Lung (tissue), 12 donors: ENCODE data around the gene DBX2. TPM values are rescaled to one million over a fixed set of nuclear protein-coding genes. Genes with fewer than 3 reads are reported as not detected.

ENCODE experiments used
- ATAC-seq: fragments of 200-7000 bp; cut with Tn5 transposase; one replicate; pipeline ENCODE4 v1.9.1; 2020; ENCODE audit warnings: moderate number of reproducible peaks; ENCODE audit not compliant: insufficient read depth, low FRiP score
- DNase-seq, 3 donors: peaks; one replicate each; pipeline ENCODE4 v3.0.0-alpha.2; 2013 to 2017
- H3K27ac ChIP-seq, 2 donors: one replicate each; pipeline ENCODE4 v1.5.1; 2013; ENCODE audit warnings: mild to moderate bottlenecking in 2 of 2, moderate library complexity in 2 of 2, control low read depth in 1 of 2, inconsistent platforms in 1 of 2, low read depth in 1 of 2, low read length in 1 of 2
- H3K27me3 ChIP-seq, 3 donors: one replicate each; pipeline ENCODE4 v1.5.1; 2013; ENCODE audit warnings: low read length in 2 of 3; ENCODE audit not compliant: control insufficient read depth in 3 of 3, insufficient read depth in 3 of 3
- H3K36me3 ChIP-seq, 4 donors: one replicate each; pipeline ENCODE4 v1.5.1; 2013; ENCODE audit warnings: low read length in 4 of 4, mild to moderate bottlenecking in 1 of 4, moderate library complexity in 1 of 4; ENCODE audit not compliant: control insufficient read depth in 4 of 4, insufficient read depth in 4 of 4
- H3K4me1 ChIP-seq, 5 donors: one replicate each; pipeline ENCODE4 v1.5.1; 2013; ENCODE audit warnings: low read length in 5 of 5, mild to moderate bottlenecking in 2 of 5, moderate library complexity in 1 of 5; ENCODE audit not compliant: control insufficient read depth in 5 of 5, insufficient read depth in 5 of 5
- H3K4me3 ChIP-seq: one replicate; pipeline ENCODE4 v1.5.1; 2013; ENCODE audit warnings: mild to moderate bottlenecking, control low read depth, moderate library complexity
- H3K9ac ChIP-seq, 2 donors: one replicate each; pipeline ENCODE4 v1.5.1; 2013; ENCODE audit warnings: low read length in 2 of 2, control low read depth in 1 of 2; ENCODE audit not compliant: insufficient read depth in 1 of 2
- H3K9me3 ChIP-seq, 4 donors: one replicate each; pipeline ENCODE4 v1.5.1; 2013; ENCODE audit warnings: low read length in 3 of 4, mild to moderate bottlenecking in 1 of 4, moderate library complexity in 1 of 4; ENCODE audit not compliant: control insufficient read depth in 4 of 4, insufficient read depth in 3 of 4
- WGBS, 2 donors: extraction: QIAGEN DNeasy Blood & Tissue Kit; methylation state at CpG; one replicate each; pipeline ENCODE4 v1.1.7; 2013; 5-methylcytosine and 5-hydroxymethylcytosine counted together
- polyA plus RNA-seq, 2 donors: library from polyadenylated mRNA; stranded (reverse); fragments of 200-250 nt; gene quantifications; one replicate each; pipeline ENCODE4 v1.2.1, GENCODE V29; 2013
- total RNA-seq, 2 donors: library from RNA; depleted of rRNA in 1 of 2; stranded (reverse); fragments of >200 nt in 1 of 2; gene quantifications; one replicate each; pipeline ENCODE4 v1.2.1, GENCODE V29; 2014 to 2021
- TF ChIP-seq, protein P1 (sequence below): IDR thresholded peaks from 2 replicates; pipeline ENCODE4 v1.5.1; 2012; ENCODE audit warnings: mild to moderate bottlenecking; ENCODE audit errors: control extremely low read depth, extremely low read depth
- donor health status: control.
- donor health status: control.
- donor health status: Bipolar disorder and iron deficiency.
- donor health status: healthy.
- donor health status: DM: yes; HTN: yes; CAD: no.

The DBX2 gene
- total and polyA plus RNA-seq, 4 donors: 0.01 TPM; not detected in 3

DNA sequence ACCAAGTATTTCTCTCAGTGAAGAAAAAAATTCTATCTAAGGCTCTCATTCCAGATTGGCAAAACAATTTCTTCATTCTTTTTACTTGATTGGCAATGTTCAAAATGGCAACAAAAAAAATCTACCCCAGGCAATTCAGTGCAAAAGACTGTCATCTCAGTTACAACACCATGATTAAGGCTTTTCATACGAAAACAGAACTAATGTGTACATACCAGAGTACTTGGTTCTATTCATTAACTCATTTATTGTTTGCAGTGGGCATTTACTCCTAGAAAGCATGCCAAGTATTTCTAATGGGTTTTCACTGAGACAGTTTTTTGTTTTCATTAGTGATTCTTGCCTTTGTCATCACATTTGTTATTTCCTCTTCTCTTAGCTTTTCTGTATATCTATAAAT lies 33.0 kb downstream of the DBX2 start:
- 37 to 68% methylated on average over 1 of the region's 1 CpG for WGBS, 2 donors
- ATAC-seq (no peak), DNase-seq (peak in 1 of 3 donors; percentile 4)
- no peak overlapping the region for H3K4me3 ChIP-seq
- no peaks in the 10 kb centered on the region for H3K27me3 ChIP-seq
- no peaks in the 10 kb centered on the region for H3K4me1 ChIP-seq
- no peak overlapping the region for H3K9ac ChIP-seq
- no peak overlapping the region for H3K27ac ChIP-seq
- TF ChIP-seq, protein P1, sequence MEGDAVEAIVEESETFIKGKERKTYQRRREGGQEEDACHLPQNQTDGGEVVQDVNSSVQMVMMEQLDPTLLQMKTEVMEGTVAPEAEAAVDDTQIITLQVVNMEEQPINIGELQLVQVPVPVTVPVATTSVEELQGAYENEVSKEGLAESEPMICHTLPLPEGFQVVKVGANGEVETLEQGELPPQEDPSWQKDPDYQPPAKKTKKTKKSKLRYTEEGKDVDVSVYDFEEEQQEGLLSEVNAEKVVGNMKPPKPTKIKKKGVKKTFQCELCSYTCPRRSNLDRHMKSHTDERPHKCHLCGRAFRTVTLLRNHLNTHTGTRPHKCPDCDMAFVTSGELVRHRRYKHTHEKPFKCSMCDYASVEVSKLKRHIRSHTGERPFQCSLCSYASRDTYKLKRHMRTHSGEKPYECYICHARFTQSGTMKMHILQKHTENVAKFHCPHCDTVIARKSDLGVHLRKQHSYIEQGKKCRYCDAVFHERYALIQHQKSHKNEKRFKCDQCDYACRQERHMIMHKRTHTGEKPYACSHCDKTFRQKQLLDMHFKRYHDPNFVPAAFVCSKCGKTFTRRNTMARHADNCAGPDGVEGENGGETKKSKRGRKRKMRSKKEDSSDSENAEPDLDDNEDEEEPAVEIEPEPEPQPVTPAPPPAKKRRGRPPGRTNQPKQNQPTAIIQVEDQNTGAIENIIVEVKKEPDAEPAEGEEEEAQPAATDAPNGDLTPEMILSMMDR: no peak
- peaks cover 0 to 4% (median 1%) of the 10 kb centered on the region in 4 donors for H3K9me3 ChIP-seq
- H3K36me3 ChIP-seq: no peaks in the 10 kb centered on the region

DNA sequence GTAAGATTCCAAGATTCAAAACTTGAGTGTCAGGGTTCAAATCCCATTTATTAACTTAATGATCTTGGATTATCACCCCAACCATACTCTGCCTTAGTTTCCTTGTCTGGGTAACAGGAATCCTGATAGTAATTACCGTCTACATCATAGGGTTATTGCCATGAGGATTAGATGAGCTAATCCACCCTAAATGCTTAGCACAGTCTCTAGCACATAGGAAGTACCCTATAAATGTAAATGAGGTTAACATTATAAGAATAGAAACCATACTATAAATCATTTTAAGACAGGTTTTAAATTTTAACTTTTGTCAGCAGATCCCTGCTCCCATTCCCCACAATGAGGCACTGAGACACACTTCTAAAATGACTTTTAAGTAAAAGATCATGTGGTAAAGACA lies 36.5 kb downstream of the DBX2 start:
- Histone ChIP-seq H3K9ac (no peak overlapping the region), H3K36me3 (no peaks in the 10 kb centered on the region), H3K4me3 (no peak overlapping the region), H3K27me3 (no peaks in the 10 kb centered on the region), H3K27ac (no peak overlapping the region), H3K4me1 (no peaks in the 10 kb centered on the region), H3K9me3 (peaks cover 0 to 3% (median 1%) of the 10 kb centered on the region in 4 donors)
- TF ChIP-seq, protein P1: no peak
- ATAC-seq: no peak
- DNase-seq: no peak
- 89 to 95% methylated on average over 1 of the region's 1 CpG for WGBS, 2 donors

DNA sequence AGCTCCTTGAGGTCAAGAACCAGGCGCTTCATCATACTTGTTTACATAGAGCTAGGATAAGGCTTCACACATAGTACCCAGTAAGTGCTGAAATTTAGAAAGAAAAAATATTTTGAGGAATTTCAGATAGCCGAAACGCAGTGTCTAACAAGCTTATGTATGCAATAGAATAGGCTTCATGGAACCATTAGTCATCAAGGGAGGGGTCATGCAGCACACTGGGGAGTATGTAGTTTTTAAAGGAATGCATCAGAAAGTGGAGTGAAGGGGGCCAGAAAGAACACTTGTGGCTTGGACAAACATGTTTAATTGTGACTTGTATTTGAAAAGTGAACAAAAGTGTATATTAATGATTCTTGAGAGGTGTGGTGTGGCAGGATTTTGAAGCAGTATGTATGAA lies 38.1 kb downstream of the DBX2 start:
- TF ChIP-seq, protein P1: no peak
- ATAC-seq (no peak), DNase-seq (no peak)
- no peak overlapping the region for H3K9ac ChIP-seq
- H3K4me3 ChIP-seq: no peak overlapping the region
- H3K27me3 ChIP-seq: no peaks in the 10 kb centered on the region
- peaks cover 0 to 4% (median 1%) of the 10 kb centered on the region in 4 donors for H3K9me3 ChIP-seq
- H3K27ac ChIP-seq: no peak overlapping the region
- no peaks in the 10 kb centered on the region for H3K36me3 ChIP-seq
- no peaks in the 10 kb centered on the region for H3K4me1 ChIP-seq
- WGBS, 2 donors: 84 to 86% methylated on average over 3 of the region's 3 CpGs

DNA sequence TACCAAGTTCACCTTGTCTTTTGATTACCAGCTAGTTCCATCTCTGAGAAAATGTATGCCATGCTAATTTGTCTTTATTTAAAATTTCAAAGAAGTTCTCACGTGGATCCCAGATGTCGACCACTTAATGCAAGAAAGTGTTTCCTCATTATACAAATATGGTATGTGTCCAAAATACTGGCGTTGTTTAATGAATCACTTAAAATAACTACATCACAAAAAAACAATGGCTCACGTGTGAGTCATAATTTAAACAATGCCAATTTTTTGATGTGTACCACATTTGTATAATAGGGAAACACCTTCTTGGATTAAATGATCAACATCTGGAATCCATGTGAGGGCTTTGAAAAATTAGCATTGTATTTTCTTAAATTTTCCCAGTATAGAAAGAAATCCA lies 40.8 kb downstream of the DBX2 start:
- H3K27me3 ChIP-seq: no peaks in the 10 kb centered on the region
- no peaks in the 10 kb centered on the region for H3K4me1 ChIP-seq
- 59 to 73% methylated on average over 4 of the region's 4 CpGs for WGBS, 2 donors
- no peak overlapping the region for H3K27ac ChIP-seq
- peaks cover 0 to 4% (median 1%) of the 10 kb centered on the region in 4 donors for H3K9me3 ChIP-seq
- no peak for DNase-seq
- ATAC-seq: no peak
- H3K9ac ChIP-seq: no peak overlapping the region
- TF ChIP-seq, protein P1: no peak
- no peaks in the 10 kb centered on the region for H3K36me3 ChIP-seq
- no peak overlapping the region for H3K4me3 ChIP-seq
